AG04450 (cell line): ENCODE results near the gene APEH. TPM values are rescaled to one million over a fixed set of nuclear protein-coding genes. Genes with fewer than 3 reads are reported as not detected.

ENCODE experiments used
- CTCF ChIA-PET: fragments of 300-600, 350-600 bp; formaldehyde crosslinking; extraction: SDS; loops from one replicate; lab custom pipeline; 2022; ENCODE audit warnings: antibody characterized with exemption, inconsistent platforms; lab: Charles Lee
- POLR2A ChIA-PET: fragments of 350-600 bp; formaldehyde crosslinking; extraction: SDS; loops from one replicate; lab custom pipeline; 2021; ENCODE audit warnings: antibody characterized with exemption, inconsistent platforms; lab: Yijun Ruan, JAX
- DNase-seq: peaks from one replicate; pipeline ENCODE4 v3.0.0-alpha.2; 2011; ENCODE audit warnings: low read depth, low spot score
- H3K27ac ChIP-seq: one replicate; pipeline ENCODE4 v1.5.1; 2012; ENCODE audit warnings: low read depth, low read length, control low read depth
- H3K27me3 ChIP-seq: one replicate; pipeline ENCODE4 v1.6.0; 2012; ENCODE audit warnings: low read length; ENCODE audit not compliant: control insufficient read depth, insufficient read depth
- H3K4me3 ChIP-seq: 2 replicates; pipeline ENCODE4 v1.5.1; 2011; ENCODE audit warnings: mild to moderate bottlenecking, low read depth, low read length, control low read depth
- H3K9me3 ChIP-seq: 2 replicates; pipeline ENCODE4 v1.5.1; 2012; ENCODE audit warnings: low read length; ENCODE audit not compliant: control insufficient read depth, insufficient read depth
- polyA plus RNA-seq: library from polyadenylated mRNA; depleted of rRNA; stranded (reverse); fragments of >200 nt; gene quantifications from 2 replicates; pipeline ENCODE4 v1.2.3, GENCODE V29; 2011
- TF ChIP-seq, protein P1 (sequence below): IDR thresholded peaks from 2 replicates; pipeline ENCODE4 v1.5.1; 2011; ENCODE audit warnings: low read depth, low read length, control low read depth, inconsistent platforms

The APEH gene
- polyA plus RNA-seq, 1 experiment = 85.3 TPM

DNA sequence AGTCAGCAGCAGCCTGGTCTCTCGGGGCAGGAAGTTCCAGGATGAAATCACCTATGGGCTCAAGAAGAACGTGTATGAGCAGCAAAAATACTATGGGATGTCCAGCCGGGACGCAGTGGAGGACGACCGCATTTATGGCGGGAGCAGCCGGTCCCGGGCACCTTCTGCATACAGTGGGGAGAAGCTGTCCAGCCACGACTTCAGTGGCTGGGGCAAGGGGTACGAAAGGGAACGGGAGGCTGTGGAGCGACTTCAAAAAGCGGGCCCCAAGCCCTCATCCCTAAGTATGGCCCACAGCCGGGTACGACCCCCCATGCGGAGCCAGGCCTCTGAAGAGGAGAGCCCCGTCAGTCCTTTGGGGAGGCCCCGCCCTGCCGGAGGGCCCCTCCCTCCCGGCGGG lies 12.1 kb upstream of the APEH start:
- H3K9me3 ChIP-seq = no peaks in the 10 kb centered on the region; the same call in 1 of the 2 replicates
- ChIA-PET CTCF (no interaction called here), POLR2A (no interaction called here)
- no peak overlapping the region for H3K4me3 ChIP-seq
- DNase-seq = no peak
- H3K27me3 ChIP-seq = peaks cover 21% of the 10 kb centered on the region
- no peak overlapping the region for H3K27ac ChIP-seq
- TF ChIP-seq, protein P1, sequence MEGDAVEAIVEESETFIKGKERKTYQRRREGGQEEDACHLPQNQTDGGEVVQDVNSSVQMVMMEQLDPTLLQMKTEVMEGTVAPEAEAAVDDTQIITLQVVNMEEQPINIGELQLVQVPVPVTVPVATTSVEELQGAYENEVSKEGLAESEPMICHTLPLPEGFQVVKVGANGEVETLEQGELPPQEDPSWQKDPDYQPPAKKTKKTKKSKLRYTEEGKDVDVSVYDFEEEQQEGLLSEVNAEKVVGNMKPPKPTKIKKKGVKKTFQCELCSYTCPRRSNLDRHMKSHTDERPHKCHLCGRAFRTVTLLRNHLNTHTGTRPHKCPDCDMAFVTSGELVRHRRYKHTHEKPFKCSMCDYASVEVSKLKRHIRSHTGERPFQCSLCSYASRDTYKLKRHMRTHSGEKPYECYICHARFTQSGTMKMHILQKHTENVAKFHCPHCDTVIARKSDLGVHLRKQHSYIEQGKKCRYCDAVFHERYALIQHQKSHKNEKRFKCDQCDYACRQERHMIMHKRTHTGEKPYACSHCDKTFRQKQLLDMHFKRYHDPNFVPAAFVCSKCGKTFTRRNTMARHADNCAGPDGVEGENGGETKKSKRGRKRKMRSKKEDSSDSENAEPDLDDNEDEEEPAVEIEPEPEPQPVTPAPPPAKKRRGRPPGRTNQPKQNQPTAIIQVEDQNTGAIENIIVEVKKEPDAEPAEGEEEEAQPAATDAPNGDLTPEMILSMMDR = no peak

DNA sequence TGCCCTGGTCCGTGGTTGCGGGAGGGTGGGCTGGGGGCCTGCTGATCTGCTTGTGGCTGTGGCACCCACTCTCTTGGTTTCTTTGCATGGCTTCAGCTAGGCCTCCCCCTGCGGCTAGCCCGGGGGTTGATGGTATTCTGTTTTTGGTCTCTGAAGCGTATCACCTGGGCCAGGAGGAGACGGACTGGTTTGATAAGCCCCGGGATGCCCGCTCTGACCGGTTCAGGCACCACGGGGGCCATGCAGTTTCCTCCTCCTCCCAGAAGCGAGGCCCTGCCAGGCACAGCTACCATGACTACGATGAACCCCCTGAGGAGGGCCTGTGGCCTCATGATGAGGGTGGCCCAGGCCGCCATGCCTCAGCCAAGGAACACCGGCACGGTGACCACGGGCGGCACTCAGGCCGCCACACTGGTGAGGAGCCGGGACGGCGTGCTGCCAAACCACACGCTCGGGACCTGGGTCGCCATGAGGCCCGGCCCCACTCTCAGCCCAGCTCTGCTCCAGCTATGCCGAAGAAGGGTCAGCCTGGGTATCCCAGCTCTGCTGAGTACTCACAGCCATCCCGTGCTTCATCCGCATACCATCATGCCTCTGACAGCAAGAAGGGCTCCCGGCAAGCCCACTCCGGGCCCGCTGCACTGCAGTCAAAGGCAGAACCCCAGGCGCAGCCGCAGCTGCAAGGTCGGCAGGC lies 11.3 kb upstream of the APEH start:
- POLR2A ChIA-PET = no interaction called here
- TF ChIP-seq, protein P1 = no peak
- H3K27me3 ChIP-seq = peaks cover 20% of the 10 kb centered on the region
- H3K9me3 ChIP-seq = no peaks in the 10 kb centered on the region; the same call in 1 of the 2 replicates
- CTCF ChIA-PET = interaction anchor here (0.7 kb wide), 1 partner anchor 123 kb away, joined by 3 read pairs; no protein-coding TSS in a partner anchor
- no peak overlapping the region for H3K4me3 ChIP-seq
- DNase-seq = no peak
- H3K27ac ChIP-seq = no peak overlapping the region

DNA sequence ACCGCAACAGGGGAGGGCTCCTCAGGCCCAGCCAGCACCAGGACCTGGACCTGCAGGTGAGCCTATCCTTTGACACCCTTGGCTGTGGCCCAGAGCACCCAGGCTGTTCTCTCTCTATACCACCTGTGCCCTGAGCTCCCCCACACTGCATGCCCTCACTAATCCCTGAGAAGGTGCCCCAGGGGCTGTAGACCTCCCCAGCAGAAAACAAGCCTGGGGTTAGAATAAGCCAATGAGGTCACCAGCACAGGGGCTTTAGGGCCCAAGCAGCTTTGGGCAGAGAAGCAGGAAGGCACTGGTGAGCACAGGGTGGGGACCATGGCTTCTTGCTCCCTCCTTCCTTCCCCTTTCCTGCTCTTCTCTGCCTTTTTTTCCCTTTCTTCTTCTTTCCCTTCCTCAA lies 10.3 kb upstream of the APEH start:
- CTCF ChIA-PET = interaction anchor here (4.5 kb wide), 1 partner anchor 124 kb away, joined by 28 read pairs; no protein-coding TSS in a partner anchor
- Histone ChIP-seq H3K27ac (no peak overlapping the region), H3K27me3 (peaks cover 17% of the 10 kb centered on the region), H3K4me3 (no peak overlapping the region), H3K9me3 (no peaks in the 10 kb centered on the region; the same call in 1 of the 2 replicates)
- TF ChIP-seq, protein P1 = no peak
- DNase-seq = no peak
- POLR2A ChIA-PET = no interaction called here

DNA sequence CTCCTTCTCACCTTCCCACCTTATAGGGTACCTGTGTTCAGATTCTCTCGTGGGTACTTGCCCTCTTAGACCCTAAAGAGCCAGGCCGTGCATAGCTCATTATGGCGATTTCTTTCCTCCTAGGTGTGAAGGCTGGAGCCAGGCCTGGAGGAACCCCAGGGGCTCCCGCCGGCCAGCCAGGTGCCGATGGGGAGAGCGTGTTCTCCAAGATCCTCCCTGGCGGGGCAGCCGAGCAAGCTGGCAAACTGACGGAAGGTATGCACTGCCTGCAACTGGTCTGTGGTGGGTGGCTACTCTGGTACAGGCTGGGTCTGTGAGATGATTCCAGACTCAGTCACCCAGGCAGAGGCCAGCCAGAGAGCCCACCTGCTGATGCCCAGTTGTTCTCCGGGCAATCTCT lies 9.9 kb upstream of the APEH start:
- no peaks in the 10 kb centered on the region; the same call in 1 of the 2 replicates for H3K9me3 ChIP-seq
- POLR2A ChIA-PET = interaction anchor here (0.7 kb wide), 1 partner anchor 1219 kb away, joined by 5 read pairs; no protein-coding TSS in a partner anchor
- no peak for DNase-seq

More for the DNA sequence above, 9.9 kb upstream of the APEH start:
- Histone ChIP-seq H3K27me3 (peaks cover 17% of the 10 kb centered on the region), H3K27ac (no peak overlapping the region), H3K4me3 (no peak overlapping the region)
- TF ChIP-seq, protein P1 = no peak
- CTCF ChIA-PET = interaction anchor here (4.5 kb wide), 1 partner anchor 125 kb away, joined by 28 read pairs; no protein-coding TSS in a partner anchor
